Gastrocnemius medialis (tissue), 4 donors: ENCODE data around the gene TANC1.

Source experiments
- CTCF ChIP-seq, 5 experiments: fragments of 450-650 bp in 3 of 5; fragments of 200-600 bp in 2 of 5; sonication (generic) in 2 of 5; IDR thresholded peaks in 4 of 5; conservative IDR thresholded peaks in 1 of 5; 1 replicate in 4 of 5; 2 replicates in 1 of 5; pipeline ENCODE4 v1.5.1; 2016 to 2019; ENCODE audit warnings: antibody characterized with exemption in 5 of 5, mild to moderate bottlenecking in 3 of 5, moderate library complexity in 3 of 5
- POLR2A ChIP-seq, 2 donors: fragments of 450-650 bp; IDR thresholded peaks; one replicate each; pipeline ENCODE4 v1.6.1; 2017; ENCODE audit warnings: antibody characterized with exemption in 2 of 2, mild to moderate bottlenecking in 2 of 2, moderate library complexity in 2 of 2

GRCh38 chr2:159003555-159003954, 35.1 kb downstream of the TANC1 start:
- TF ChIP-seq CTCF (IDR thresholded peaks at IDR 0.05 in 4 of 5, conservative IDR thresholded peaks at IDR 0.05 in 1 of 5): no peak
- no peak for TF ChIP-seq POLR2A (IDR thresholded peaks at IDR 0.05)
